Measurements from ENCODE around the gene EPHB2.
A peak's percentile ranks its signal among the peaks of the same experiment; 100 is the strongest.
"Not testable (repeated sequence)": the region's sequence is repeated elsewhere in the genome, so short reads cannot be mapped to it uniquely, and the experiment has no call there.

The EPHB2 gene

GRCh38 chr1:22691031-22691753 lies 19.4 kb upstream of the EPHB2 start:
- no peak for DNase-seq (ENCODE audit: low read depth)

GRCh38 chr1:22694172-22694571 lies 16.5 kb upstream of the EPHB2 start:
- no peak for DNase-seq (ENCODE audit: low read depth)

DNA sequence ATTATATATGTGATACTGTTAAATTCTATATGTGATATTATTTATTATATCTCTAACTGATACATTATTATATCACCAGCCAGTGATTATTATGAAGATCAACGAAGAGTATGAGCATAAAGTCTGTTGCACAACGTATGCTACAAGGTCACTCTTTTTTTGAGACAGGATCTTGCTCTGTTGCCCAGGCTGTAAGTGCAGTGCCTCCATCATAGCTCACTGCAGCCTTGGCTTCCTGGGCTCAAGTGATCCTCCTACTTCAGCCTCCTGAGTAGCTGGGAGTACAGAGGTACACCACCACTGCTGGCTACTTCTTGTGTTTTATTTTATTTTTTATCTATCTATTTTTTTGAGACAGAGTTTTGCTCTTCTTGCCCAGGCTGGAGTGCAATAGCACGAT lies 14.0 kb upstream of the EPHB2 start:
- DNase-seq (ENCODE audit: low read depth) = no peak

- DNase-seq (ENCODE audit: low read depth) = no peak
Measured at GRCh38 chr1:22697980-22698379, 12.7 kb upstream of the EPHB2 start.

GRCh38 chr1:22699681-22700520 lies 10.7 kb upstream of the EPHB2 start:
- no peak for DNase-seq (ENCODE audit: low read depth)

- no peak for DNase-seq (ENCODE audit: low read depth)
Measured at GRCh38 chr1:22702296-22703085, 8.1 kb upstream of the EPHB2 start.

GRCh38 chr1:22704440-22705067 lies 6.1 kb upstream of the EPHB2 start:
- DNase-seq (ENCODE audit: low read depth) = peak; percentile 60

DNA sequence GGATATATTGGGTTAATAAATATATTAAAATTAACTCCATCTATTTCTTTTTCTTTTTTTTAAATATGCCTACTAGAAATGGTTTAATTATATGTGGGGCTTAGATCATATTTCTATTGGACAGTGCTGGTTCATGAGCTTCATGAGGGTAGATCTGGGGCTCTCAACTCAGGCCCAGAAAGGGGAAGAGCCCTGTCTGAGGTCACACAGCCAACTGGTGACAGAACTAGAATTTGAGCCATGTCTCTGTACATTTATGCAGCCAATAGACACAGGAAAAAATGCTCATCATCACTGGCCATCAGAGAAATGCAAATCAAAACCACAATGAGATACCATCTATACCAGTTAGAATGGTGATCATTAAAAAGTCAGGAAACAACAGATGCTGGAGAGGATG lies 5.1 kb upstream of the EPHB2 start:
- DNase-seq (ENCODE audit: low read depth) = no peak

- not testable (repeated sequence) for DNase-seq (ENCODE audit: low read depth)
Measured at GRCh38 chr1:22706100-22706499, 4.5 kb upstream of the EPHB2 start.

- DNase-seq (ENCODE audit: low read depth) = no peak
Measured at GRCh38 chr1:22708777-22709176, 1.9 kb upstream of the EPHB2 start.

DNA sequence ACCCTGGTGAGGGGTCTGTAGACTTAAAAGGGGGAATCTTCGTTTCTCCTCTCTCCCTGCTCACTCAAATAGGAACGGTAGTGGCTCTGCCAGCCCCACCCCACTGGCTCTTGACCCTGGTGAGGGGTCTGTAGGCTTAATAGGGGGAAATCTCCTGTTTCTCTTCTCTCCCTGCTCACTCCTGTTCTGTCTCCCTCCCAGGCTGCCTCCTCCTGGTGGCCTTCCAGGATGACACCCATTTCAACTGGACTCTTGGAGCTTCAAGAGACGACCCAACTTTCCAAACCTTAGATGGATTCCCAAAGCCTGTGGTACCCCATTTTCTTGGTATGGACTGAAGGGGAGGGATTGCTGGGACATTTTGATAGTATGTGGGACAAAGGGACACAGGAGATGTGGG lies 1.4 kb upstream of the EPHB2 start:
- DNase-seq (ENCODE audit: low read depth) = no peak

- DNase-seq (ENCODE audit: low read depth) = peak; percentile 26
Measured at GRCh38 chr1:22709891-22710700, 543 bp upstream of the EPHB2 start.

DNA sequence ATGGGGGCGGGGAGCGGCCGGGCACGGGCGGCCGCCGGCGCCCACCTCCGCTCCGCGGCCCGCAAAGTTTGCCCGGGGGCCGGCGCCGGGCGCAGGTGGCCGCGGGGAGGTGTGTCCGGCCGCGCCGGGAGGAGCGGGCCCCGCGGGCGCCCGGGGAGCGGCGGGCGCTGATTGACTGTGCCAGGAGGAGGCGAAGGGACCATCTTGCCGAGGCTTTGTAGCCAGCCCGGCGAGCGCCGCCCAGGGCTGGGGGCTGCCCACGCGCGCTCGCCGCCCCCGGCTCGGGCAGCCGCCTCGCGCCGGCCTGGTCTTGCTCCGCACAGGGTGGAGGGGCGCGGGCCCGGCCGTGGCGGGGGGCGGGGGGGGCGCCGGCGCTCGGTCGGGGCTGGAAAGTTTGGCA lies 432 bp downstream of the EPHB2 start:
- no peak for DNase-seq (ENCODE audit: low read depth)

DNA sequence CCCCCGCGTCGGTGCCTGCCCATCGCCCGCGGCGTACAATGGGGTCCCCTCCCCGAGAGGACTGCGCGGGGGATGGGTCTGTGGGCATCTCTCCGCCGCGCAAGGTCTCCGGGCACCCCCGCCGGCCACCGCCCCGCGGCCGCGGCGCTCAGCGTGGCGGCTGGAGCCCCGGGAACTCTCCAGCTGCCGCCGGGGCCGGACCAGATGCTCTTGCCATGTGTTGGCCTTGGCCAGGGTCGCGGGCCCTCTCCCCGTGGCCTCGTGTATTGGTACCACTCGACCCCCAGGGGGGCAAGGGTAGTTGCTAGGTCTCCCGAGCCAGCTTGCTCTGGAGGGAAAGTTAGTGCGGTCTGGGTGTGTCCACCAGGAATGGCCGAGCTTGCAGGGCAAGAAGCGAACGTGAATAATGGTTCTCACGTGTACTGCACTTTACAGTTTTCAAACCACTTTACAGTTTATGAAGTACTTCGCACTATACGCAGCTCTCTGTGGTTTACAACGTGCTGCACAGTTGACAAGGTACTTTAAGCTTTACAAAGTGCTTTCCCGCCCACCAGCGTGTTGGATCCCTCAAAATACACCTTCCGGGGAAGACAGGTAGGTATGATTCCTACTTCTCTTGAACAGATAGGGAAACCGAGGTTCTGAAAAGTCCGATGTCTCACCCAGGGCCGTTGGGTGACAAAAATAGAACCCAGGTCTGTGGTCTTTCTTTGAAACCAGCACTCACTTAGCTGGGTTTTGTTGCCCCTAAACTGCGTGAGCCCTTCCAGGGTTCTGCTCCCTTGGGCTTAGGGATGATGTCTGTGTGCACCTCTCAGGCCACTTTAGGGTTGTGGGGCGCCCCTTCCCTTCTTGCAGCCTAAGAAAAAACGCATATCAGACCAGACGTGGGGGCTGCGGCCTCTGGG lies 1.2 kb downstream of the EPHB2 start:
- no peak for DNase-seq (ENCODE audit: low read depth)

DNA sequence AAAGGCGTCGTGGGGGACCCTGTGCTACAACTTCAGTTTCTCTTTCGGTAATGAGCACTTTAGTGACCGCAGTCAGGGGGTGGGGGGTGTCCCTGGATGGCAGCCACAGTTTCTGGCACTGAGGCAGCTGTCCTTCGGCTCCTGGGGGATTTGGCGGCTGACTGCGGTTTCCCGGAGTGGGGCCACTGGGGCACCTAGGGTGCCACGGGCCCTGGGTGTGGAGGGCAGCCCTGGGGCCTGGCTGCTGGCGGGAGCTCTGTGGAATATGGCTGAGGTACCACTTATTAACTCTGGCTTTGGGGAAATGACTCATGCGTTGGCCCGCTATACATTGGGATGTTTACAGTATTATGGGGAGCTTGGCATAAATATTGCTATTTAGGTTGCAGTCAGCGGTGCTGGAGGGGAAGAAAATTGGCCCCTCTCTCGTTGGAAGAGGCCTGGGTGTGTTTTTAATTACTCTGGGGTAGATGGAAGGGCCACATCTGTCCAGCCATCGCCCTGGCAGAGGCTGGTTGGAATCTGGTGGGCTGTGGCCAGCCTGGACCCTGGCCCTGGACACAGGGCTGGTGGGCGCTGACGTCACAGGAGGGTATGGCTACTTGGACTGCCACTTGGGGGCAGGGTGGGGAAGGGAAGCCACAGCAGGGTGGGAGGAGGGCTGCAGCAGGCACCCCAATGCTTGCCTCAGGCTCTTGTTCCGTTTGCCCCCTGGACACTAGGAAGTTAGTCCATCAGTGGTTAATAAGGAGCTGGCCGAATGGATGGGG lies 2.0 kb downstream of the EPHB2 start:
- no peak for DNase-seq (ENCODE audit: low read depth)

- DNase-seq (ENCODE audit: low read depth) = no peak
Measured at GRCh38 chr1:22714455-22714854, 3.8 kb downstream of the EPHB2 start.

DNA sequence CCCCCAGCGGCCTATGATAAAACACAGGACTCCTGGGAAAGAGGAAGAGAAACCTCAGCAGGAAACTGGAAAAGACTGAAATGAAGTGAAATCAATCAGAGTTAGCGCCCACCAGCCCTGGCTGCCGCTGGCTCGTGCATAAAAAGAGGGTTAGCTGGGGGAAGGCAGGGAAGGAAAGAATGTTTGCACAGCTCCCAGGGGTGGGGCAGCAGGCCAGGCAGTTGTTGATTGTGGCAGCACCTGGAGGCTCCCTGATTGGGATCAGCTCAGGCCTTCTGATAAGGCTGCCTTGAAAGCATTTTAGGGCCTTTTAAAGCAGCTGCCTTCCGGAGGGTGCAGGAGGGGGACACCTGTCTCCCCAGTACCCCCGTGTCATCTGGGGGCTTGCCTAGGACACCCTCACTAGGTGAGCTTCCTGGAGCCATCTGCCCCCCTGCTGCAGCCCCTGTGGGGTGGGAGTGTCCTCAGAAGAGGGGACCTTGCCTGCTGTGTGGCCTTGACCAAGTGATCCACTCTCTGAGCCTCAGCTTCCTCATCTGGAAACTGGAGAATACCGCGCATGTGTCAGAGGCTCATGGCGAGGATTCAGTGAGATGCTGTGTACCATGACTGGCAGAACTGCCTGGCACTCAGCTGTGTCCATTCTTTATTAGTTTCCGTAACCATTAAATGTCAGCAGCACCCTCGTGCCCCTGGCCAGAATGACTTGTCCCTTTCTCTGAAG lies 6.6 kb downstream of the EPHB2 start:
- DNase-seq (ENCODE audit: low read depth) = no peak

DNA sequence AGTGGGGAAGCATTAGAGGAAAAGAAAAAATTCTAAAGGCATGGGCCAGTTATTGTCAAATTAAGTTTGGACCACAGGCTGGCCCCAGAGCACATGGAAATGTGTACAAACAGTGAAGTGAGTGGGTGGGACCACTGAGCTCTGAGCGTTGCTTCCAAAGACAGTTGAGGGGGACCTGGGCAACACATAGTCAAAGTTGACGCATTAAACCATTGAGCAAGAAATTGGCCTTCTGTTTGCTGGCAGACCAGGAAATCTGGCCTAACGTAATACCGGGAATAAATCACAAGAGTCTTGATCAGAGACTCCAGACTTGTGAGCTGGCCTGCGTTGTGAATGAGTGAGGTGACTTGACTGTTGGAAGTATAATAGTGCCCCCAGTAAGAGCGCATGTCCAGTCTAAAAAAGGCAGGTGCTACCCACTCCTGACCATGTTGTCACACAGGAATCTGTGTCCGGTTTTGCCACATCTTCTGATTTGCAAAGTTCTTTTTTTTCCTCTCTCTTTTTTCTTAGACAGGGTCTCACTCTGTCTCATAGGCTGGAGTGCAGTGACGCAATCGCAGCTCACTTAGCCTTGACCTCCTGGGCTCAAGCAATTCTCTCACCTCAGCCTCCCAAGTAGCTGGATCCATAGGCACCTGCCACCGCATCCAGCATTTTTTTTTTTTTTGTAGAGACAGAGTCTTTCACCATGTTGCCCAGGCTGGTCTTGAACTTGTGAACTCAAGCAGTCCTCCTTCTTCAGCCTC lies 10.7 kb downstream of the EPHB2 start:
- DNase-seq (ENCODE audit: low read depth) = no peak

Data from HS-27A (cell line).